HepG2 (cell line): ENCODE measurements around the gene TRMT10C. TPM values are rescaled to one million over a fixed set of nuclear protein-coding genes. Genes with fewer than 3 reads are reported as not detected.
A peak's percentile ranks its signal among the peaks of the same experiment; 100 is the strongest.

Source experiments
- FOXO1 ChIP-seq: sonication (generic); formaldehyde crosslinking; IDR thresholded peaks from 2 replicates; pipeline ENCODE4 v1.4.0; 2020; ENCODE audit warnings: missing genetic modification reagents
- HHEX ChIP-seq: IDR thresholded peaks from 2 replicates; pipeline ENCODE4 v1.6.1; 2016; ENCODE audit warnings: control low read depth
- KDM5A ChIP-seq: fragments of 200-600 bp; sonication (generic); IDR thresholded peaks from 2 replicates; pipeline ENCODE4 v1.7.0; 2018; ENCODE audit warnings: antibody characterized with exemption, mild to moderate bottlenecking, low read length, borderline replicate concordance
- NCOR1 ChIP-seq: fragments of 200-600 bp; sonication (generic); IDR thresholded peaks from 2 replicates; pipeline ENCODE4 v1.7.0; 2017; ENCODE audit warnings: antibody characterized with exemption, low read length, borderline replicate concordance
- RFXANK ChIP-seq: IDR thresholded peaks from 2 replicates; pipeline ENCODE4 v1.6.1; 2016
- ZNF44 ChIP-seq: sonication (generic); formaldehyde crosslinking; IDR thresholded peaks from 2 replicates; pipeline ENCODE4 v1.5.1; 2020; ENCODE audit warnings: mild to moderate bottlenecking, missing genetic modification reagents
- ZNF839 ChIP-seq: sonication (generic); formaldehyde crosslinking; IDR thresholded peaks from 2 replicates; pipeline ENCODE4 v1.4.0; 2020; ENCODE audit warnings: missing genetic modification reagents, mild to moderate bottlenecking, borderline replicate concordance
- polyA plus RNA-seq, 8 experiments: library from polyadenylated mRNA; depleted of rRNA in 3 of 8; stranded (reverse) in 7 of 8; unstranded in 1 of 8; fragments of >200 nt; fragmentation: Illumina TruSeq in 4 of 8; extraction: Trizol in 4 of 8; gene quantifications; 2 replicates each; pipeline versions ENCODE4 v1.2.1 to v1.2.3, GENCODE V29; 2011 to 2016; ENCODE audit warnings: low read depth in 4 of 8, missing spikeins in 1 of 8, mixed read lengths in 1 of 8; ENCODE audit not compliant: insufficient read depth in 1 of 8
- total RNA-seq, 5 experiments: library from RNA; depleted of rRNA; stranded (reverse); fragments of >200 nt; fragmentation: Illumina TruSeq; extraction: Trizol; gene quantifications; 2 replicates each; pipeline ENCODE4 v1.2.3, GENCODE V29; 2016; ENCODE audit warnings: low read depth in 1 of 5
- TF ChIP-seq, protein P1 (sequence below): IDR thresholded peaks from 2 replicates; pipeline ENCODE4 v1.6.1; 2012; ENCODE audit warnings: low read length, improper control_type of control experiment
- TF ChIP-seq, protein P2 (sequence below), 2 experiments: fragments of 450-650 bp in 1 of 2; sonication (generic) in 1 of 2; formaldehyde crosslinking in 1 of 2; IDR thresholded peaks; 2 replicates each; pipeline versions ENCODE4 v1.6.1 to v1.8.0; 2016 to 2022; ENCODE audit warnings: antibody characterized with exemption in 1 of 2, mild to moderate bottlenecking in 1 of 2, missing genetic modification reagents in 1 of 2
- TF ChIP-seq, protein P3 (sequence below): sonication (generic); formaldehyde crosslinking; IDR thresholded peaks from 2 replicates; pipeline ENCODE4 v1.8.0; 2022; ENCODE audit warnings: mild to moderate bottlenecking, missing genetic modification reagents, borderline replicate concordance
- TF ChIP-seq, protein P4 (sequence below): sonication (generic); formaldehyde crosslinking; conservative IDR thresholded peaks from 2 replicates; pipeline ENCODE4 v1.8.0; 2022; ENCODE audit warnings: missing genetic modification reagents

Gene TRMT10C
- total and polyA plus RNA-seq, 2 of the 13 experiments (the other 11 are each of a cell fraction or from before 2014, with no cell fraction given), result 10.8 to 39.2 TPM

DNA sequence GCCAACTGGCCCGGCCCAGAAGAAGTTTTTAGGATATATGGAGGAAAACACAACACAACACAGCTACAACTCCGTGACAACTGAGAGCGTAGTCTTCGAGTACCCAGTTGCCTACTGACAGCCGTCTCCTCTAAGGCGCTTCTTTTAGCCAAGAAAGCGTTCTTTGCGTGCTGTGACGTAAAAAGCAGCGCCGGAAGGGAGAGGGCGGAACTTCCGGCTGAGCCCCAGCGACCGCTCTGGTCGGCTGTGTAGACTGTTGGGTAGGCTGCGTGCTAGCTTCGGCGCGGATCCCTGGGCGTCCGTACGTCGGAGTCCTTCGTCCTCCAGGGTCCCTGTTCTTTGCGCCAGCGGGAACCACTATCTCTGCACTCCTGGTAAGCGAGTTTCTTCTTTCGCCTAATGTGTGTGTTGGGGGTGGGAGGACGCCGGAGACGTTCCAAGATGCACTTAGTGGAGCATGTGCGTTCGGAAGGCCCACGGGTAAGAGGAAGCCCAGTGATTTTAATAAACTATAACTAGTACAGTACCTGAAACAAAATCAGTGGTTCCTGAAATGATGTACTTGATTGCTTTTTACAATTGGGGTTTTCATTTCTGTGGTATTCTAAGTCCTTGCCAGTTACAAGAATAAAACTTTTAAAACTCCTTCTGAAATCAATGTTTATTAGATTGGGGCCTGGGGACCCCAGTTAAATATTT, at the start of gene TRMT10C (continued):
- TF ChIP-seq, protein P1, sequence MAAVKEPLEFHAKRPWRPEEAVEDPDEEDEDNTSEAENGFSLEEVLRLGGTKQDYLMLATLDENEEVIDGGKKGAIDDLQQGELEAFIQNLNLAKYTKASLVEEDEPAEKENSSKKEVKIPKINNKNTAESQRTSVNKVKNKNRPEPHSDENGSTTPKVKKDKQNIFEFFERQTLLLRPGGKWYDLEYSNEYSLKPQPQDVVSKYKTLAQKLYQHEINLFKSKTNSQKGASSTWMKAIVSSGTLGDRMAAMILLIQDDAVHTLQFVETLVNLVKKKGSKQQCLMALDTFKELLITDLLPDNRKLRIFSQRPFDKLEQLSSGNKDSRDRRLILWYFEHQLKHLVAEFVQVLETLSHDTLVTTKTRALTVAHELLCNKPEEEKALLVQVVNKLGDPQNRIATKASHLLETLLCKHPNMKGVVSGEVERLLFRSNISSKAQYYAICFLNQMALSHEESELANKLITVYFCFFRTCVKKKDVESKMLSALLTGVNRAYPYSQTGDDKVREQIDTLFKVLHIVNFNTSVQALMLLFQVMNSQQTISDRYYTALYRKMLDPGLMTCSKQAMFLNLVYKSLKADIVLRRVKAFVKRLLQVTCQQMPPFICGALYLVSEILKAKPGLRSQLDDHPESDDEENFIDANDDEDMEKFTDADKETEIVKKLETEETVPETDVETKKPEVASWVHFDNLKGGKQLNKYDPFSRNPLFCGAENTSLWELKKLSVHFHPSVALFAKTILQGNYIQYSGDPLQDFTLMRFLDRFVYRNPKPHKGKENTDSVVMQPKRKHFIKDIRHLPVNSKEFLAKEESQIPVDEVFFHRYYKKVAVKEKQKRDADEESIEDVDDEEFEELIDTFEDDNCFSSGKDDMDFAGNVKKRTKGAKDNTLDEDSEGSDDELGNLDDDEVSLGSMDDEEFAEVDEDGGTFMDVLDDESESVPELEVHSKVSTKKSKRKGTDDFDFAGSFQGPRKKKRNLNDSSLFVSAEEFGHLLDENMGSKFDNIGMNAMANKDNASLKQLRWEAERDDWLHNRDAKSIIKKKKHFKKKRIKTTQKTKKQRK, result no peak
- TF ChIP-seq NCOR1 (0 out of 2 replicates have a peak, but pooled peaks have one; percentile 12), HHEX (CRISPR knock-in tag) (no peak), ZNF44 (CRISPR knock-in tag) (peak; percentile 72; the same call in 1 of the 2 replicates), KDM5A (peak; percentile 75), FOXO1 (CRISPR knock-in tag) (peak; percentile 74), ZNF839 (CRISPR knock-in tag) (0 out of 2 replicates have a peak, but pooled peaks have one; percentile 23), RFXANK (peak; percentile 49; the same call in 1 of the 2 replicates)
- TF ChIP-seq, protein P2, sequence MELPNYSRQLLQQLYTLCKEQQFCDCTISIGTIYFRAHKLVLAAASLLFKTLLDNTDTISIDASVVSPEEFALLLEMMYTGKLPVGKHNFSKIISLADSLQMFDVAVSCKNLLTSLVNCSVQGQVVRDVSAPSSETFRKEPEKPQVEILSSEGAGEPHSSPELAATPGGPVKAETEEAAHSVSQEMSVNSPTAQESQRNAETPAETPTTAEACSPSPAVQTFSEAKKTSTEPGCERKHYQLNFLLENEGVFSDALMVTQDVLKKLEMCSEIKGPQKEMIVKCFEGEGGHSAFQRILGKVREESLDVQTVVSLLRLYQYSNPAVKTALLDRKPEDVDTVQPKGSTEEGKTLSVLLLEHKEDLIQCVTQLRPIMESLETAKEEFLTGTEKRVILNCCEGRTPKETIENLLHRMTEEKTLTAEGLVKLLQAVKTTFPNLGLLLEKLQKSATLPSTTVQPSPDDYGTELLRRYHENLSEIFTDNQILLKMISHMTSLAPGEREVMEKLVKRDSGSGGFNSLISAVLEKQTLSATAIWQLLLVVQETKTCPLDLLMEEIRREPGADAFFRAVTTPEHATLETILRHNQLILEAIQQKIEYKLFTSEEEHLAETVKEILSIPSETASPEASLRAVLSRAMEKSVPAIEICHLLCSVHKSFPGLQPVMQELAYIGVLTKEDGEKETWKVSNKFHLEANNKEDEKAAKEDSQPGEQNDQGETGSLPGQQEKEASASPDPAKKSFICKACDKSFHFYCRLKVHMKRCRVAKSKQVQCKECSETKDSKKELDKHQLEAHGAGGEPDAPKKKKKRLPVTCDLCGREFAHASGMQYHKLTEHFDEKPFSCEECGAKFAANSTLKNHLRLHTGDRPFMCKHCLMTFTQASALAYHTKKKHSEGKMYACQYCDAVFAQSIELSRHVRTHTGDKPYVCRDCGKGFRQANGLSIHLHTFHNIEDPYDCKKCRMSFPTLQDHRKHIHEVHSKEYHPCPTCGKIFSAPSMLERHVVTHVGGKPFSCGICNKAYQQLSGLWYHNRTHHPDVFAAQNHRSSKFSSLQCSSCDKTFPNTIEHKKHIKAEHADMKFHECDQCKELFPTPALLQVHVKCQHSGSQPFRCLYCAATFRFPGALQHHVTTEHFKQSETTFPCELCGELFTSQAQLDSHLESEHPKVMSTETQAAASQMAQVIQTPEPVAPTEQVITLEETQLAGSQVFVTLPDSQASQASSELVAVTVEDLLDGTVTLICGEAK (IDR thresholded peaks at IDR 0.05), result peak; percentile 78
- TF ChIP-seq, protein P2 (CRISPR knock-in tag; IDR thresholded peaks at IDR 0.05), result no peak; the same call in 1 of the 2 replicates
- TF ChIP-seq, protein P3, sequence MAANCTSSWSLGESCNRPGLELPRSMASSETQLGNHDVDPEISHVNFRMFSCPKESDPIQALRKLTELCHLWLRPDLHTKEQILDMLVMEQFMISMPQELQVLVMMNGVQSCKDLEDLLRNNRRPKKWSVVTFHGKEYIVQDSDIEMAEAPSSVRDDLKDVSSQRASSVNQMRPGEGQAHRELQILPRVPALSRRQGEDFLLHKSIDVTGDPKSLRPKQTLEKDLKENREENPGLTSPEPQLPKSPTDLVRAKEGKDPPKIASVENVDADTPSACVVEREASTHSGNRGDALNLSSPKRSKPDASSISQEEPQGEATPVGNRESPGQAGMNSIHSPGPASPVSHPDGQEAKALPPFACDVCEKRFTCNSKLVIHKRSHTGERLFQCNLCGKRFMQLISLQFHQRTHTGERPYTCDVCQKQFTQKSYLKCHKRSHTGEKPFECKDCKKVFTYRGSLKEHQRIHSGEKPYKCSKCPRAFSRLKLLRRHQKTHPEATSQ (CRISPR knock-in tag), result no peak
- TF ChIP-seq, protein P4, sequence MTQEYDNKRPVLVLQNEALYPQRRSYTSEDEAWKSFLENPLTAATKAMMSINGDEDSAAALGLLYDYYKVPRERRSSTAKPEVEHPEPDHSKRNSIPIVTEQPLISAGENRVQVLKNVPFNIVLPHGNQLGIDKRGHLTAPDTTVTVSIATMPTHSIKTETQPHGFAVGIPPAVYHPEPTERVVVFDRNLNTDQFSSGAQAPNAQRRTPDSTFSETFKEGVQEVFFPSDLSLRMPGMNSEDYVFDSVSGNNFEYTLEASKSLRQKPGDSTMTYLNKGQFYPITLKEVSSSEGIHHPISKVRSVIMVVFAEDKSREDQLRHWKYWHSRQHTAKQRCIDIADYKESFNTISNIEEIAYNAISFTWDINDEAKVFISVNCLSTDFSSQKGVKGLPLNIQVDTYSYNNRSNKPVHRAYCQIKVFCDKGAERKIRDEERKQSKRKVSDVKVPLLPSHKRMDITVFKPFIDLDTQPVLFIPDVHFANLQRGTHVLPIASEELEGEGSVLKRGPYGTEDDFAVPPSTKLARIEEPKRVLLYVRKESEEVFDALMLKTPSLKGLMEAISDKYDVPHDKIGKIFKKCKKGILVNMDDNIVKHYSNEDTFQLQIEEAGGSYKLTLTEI (CRISPR knock-in tag), result no peak
